Liver (tissue), 9 donors: ENCODE measurements around the gene KRTAP10-7. TPM values are rescaled to one million over a fixed set of nuclear protein-coding genes. Genes with fewer than 3 reads are reported as not detected.

Source experiments
- DNase-seq: peaks from one replicate; pipeline ENCODE4 v3.0.0-alpha.2; 2017; ENCODE audit warnings: low spot score
- H3K27ac ChIP-seq, 2 donors: one replicate each; pipeline ENCODE4 v1.7.0; 2013; ENCODE audit warnings: inconsistent platforms in 2 of 2, low read length in 2 of 2, control low read depth in 1 of 2, low read depth in 1 of 2, mild to moderate bottlenecking in 1 of 2
- H3K27me3 ChIP-seq, 4 donors: one replicate each; pipeline versions ENCODE4 v1.6.1 to v1.7.0; 2013; ENCODE audit warnings: low read length in 3 of 4, inconsistent platforms in 1 of 4, mild to moderate bottlenecking in 1 of 4, moderate library complexity in 1 of 4; ENCODE audit not compliant: control insufficient read depth in 4 of 4, insufficient read depth in 4 of 4
- H3K36me3 ChIP-seq, 4 donors: one replicate each; pipeline versions ENCODE4 v1.6.1 to v1.7.0; 2013; ENCODE audit warnings: low read length in 3 of 4, mild to moderate bottlenecking in 3 of 4, low read depth in 1 of 4, moderate library complexity in 1 of 4; ENCODE audit not compliant: control insufficient read depth in 4 of 4, insufficient read depth in 3 of 4
- H3K4me1 ChIP-seq, 4 donors: one replicate each; pipeline versions ENCODE4 v1.6.1 to v1.7.0; 2013; ENCODE audit warnings: low read length in 3 of 4, mild to moderate bottlenecking in 3 of 4, moderate library complexity in 1 of 4; ENCODE audit not compliant: control insufficient read depth in 4 of 4, insufficient read depth in 4 of 4
- H3K4me3 ChIP-seq, 3 donors: one replicate each; pipeline versions ENCODE4 v1.6.1 to v1.7.0; 2013; ENCODE audit warnings: low read length in 3 of 3, control low read depth in 1 of 3, low read depth in 1 of 3, mild to moderate bottlenecking in 1 of 3
- H3K9ac ChIP-seq, 2 donors: one replicate each; pipeline ENCODE4 v1.7.0; 2013; ENCODE audit warnings: low read length in 2 of 2, mild to moderate bottlenecking in 2 of 2, moderate library complexity in 2 of 2, control low read depth in 1 of 2, low read depth in 1 of 2
- H3K9me3 ChIP-seq, 4 donors: one replicate each; pipeline versions ENCODE4 v1.6.1 to v1.7.0; 2013; ENCODE audit warnings: low read length in 3 of 4; ENCODE audit not compliant: control insufficient read depth in 4 of 4
- EGR1 ChIP-seq, 2 donors: IDR thresholded peaks; 2 replicates each; pipeline ENCODE4 v1.6.1; 2016 to 2018; ENCODE audit warnings: antibody characterized with exemption in 2 of 2, low read depth in 2 of 2
- FOXA1 ChIP-seq: IDR thresholded peaks from 2 replicates; pipeline ENCODE4 v1.6.1; 2016; ENCODE audit warnings: antibody characterized with exemption
- FOXA2 ChIP-seq: IDR thresholded peaks from 2 replicates; pipeline ENCODE4 v1.6.1; 2016; ENCODE audit warnings: antibody characterized with exemption
- HNF4A ChIP-seq, 2 donors: conservative IDR thresholded peaks; 2 replicates each; pipeline ENCODE4 v1.6.1; 2016; ENCODE audit warnings: antibody characterized with exemption in 2 of 2, mild to moderate bottlenecking in 2 of 2
- HNF4G ChIP-seq: IDR thresholded peaks from 2 replicates; pipeline ENCODE4 v1.6.1; 2016; ENCODE audit warnings: antibody characterized with exemption
- JUND ChIP-seq, 2 donors: IDR thresholded peaks; 2 replicates each; pipeline ENCODE4 v1.6.1; 2016; ENCODE audit warnings: antibody characterized with exemption in 2 of 2
- NR2F2 ChIP-seq: IDR thresholded peaks from 2 replicates; pipeline ENCODE4 v1.6.1; 2016; ENCODE audit warnings: antibody characterized with exemption
- RAD21 ChIP-seq, 2 donors: IDR thresholded peaks; 2 replicates each; pipeline ENCODE4 v1.6.1; 2016; ENCODE audit warnings: antibody characterized with exemption in 2 of 2, mild to moderate bottlenecking in 2 of 2
- REST ChIP-seq: IDR thresholded peaks from 2 replicates; pipeline ENCODE4 v1.6.1; 2016; ENCODE audit warnings: antibody characterized with exemption, mild to moderate bottlenecking
- SP1 ChIP-seq: IDR thresholded peaks from 2 replicates; pipeline ENCODE4 v1.6.1; 2018; ENCODE audit warnings: antibody characterized with exemption, mild to moderate bottlenecking
- TAF1 ChIP-seq: conservative IDR thresholded peaks from 2 replicates; pipeline ENCODE4 v1.6.1; 2016; ENCODE audit warnings: antibody characterized with exemption, mild to moderate bottlenecking
- YY1 ChIP-seq: IDR thresholded peaks from 2 replicates; pipeline ENCODE4 v1.6.1; 2016; ENCODE audit warnings: antibody characterized with exemption, mild to moderate bottlenecking
- ZBTB33 ChIP-seq: IDR thresholded peaks from 2 replicates; pipeline ENCODE4 v1.6.1; 2016; ENCODE audit warnings: antibody characterized with exemption
- WGBS: extraction: QIAGEN DNeasy Blood & Tissue Kit; methylation state at CpG from one replicate; pipeline ENCODE4 v1.1.7; 2013; 5-methylcytosine and 5-hydroxymethylcytosine counted together
- polyA plus RNA-seq, 2 donors: library from polyadenylated mRNA; stranded (reverse) in 1 of 2; unstranded in 1 of 2; fragments of 200-250 nt in 1 of 2; fragments of >200 nt in 1 of 2; fragmentation: Nextera tagmentation in 1 of 2; extraction: Ambion mirVana in 1 of 2; gene quantifications; one replicate each; pipeline versions ENCODE4 v1.2.1 to v1.2.3, GENCODE V29; 2013 to 2015
- total RNA-seq, 2 donors: library from RNA; depleted of rRNA; stranded (reverse); fragments of >200 nt; gene quantifications; one replicate each; pipeline ENCODE4 v1.2.3, GENCODE V29; 2014
- TF ChIP-seq, protein P1 (sequence below): fragments of 150-350 bp; IDR thresholded peaks from 2 replicates; pipeline ENCODE4 v1.5.1; 2017; ENCODE audit warnings: improper control_type of control experiment, low read depth, low read length; ENCODE audit not compliant: missing input control
- TF ChIP-seq, protein P2 (sequence below): IDR thresholded peaks from 2 replicates; pipeline ENCODE4 v1.6.1; 2016; ENCODE audit warnings: antibody characterized with exemption
- TF ChIP-seq, protein P3 (sequence below): IDR thresholded peaks from 2 replicates; pipeline ENCODE4 v1.6.1; 2016; ENCODE audit warnings: antibody characterized with exemption
- donor health status: healthy.
- donor health status: healthy.
- donor health status: healthy.
- donor health status: healthy.
- donor health status: healthy.

KRTAP10-7 gene
- total and polyA plus RNA-seq, 4 donors = not detected

DNA sequence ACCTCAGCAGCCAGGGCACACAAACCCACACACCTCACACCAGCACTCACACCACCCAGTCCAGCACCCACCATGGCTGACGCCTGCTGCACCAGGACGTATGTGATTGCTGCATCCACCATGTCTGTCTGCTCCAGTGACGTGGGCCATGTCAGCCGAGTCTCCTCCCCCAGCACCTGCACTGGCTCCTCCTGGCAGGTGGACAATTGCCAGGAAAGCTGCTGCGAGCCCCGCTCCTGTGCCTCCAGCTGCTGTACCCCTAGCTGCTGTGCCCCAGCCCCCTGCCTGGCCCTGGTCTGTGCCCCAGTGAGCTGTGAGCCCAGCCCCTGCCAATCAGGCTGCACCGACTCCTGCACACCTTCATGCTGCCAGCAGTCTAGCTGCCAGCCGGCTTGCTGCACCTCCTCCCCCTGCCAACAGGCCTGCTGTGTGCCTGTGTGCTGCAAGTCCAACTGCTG lies 11.7 kb downstream of the KRTAP10-7 start, which contains the start of gene KRTAP10-8:
Gene KRTAP10-8, plus strand, starts transcription at position 51 of the 458 bp plus-strand sequence. Its CDS starts 22 bp downstream, at position 73.
- H3K36me3 ChIP-seq = no peaks in the 10 kb centered on the region
- H3K9ac ChIP-seq = no peak within 1 kb of the TSS
- H3K27me3 ChIP-seq = no peaks in the 10 kb centered on the region
- H3K9me3 ChIP-seq = peaks cover 0 to 11% (median 1%) of the 10 kb centered on the region in 4 donors
- TF ChIP-seq FOXA1 (no peak), FOXA2 (no peak), JUND (IDR thresholded peaks at IDR 0.05) (no peak), ZBTB33 (no peak), HNF4G (no peak), NR2F2 (no peak), YY1 (no peak), TAF1 (no peak), EGR1 (IDR thresholded peaks at IDR 0.05; ENCODE audit: low read depth in 2 of 2) (no peak), SP1 (no peak)
- TF ChIP-seq, protein P1, sequence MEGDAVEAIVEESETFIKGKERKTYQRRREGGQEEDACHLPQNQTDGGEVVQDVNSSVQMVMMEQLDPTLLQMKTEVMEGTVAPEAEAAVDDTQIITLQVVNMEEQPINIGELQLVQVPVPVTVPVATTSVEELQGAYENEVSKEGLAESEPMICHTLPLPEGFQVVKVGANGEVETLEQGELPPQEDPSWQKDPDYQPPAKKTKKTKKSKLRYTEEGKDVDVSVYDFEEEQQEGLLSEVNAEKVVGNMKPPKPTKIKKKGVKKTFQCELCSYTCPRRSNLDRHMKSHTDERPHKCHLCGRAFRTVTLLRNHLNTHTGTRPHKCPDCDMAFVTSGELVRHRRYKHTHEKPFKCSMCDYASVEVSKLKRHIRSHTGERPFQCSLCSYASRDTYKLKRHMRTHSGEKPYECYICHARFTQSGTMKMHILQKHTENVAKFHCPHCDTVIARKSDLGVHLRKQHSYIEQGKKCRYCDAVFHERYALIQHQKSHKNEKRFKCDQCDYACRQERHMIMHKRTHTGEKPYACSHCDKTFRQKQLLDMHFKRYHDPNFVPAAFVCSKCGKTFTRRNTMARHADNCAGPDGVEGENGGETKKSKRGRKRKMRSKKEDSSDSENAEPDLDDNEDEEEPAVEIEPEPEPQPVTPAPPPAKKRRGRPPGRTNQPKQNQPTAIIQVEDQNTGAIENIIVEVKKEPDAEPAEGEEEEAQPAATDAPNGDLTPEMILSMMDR = no peak
- no peaks in the 10 kb centered on the region for H3K4me1 ChIP-seq
- no peak for DNase-seq
- 88% methylated on average over 8 of the region's 8 CpGs for WGBS
- H3K4me3 ChIP-seq = no peak within 1 kb of the TSS
- H3K27ac ChIP-seq = no peak within 1 kb of the TSS

DNA sequence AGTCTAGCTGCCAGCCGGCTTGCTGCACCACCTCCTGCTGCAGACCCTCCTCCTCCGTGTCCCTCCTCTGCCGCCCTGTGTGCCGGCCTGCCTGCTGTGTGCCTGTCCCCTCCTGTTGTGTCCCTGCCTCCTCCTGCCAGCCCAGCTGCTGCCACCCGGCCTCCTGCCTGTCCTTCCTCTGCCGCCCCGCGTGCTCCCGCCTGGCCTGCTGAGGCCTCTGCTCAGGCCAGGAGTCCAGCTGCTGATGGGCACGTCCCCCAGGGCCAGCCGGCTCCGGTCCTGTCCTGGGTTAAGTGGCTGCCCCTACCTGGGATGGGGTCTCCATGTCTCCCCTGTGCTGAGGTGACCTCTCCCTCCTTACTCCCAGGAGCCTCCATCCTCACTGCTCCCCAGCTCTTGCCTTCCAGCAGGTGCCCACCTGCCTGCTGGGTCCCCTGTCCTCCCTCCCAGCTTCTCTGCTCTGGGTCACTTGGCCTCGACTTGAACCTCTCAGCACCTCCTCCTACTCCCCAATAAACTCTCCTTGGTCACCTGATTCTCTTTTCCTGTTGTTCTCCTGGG lies 12.4 kb downstream of the KRTAP10-7 start:
- no peak overlapping the region for H3K27ac ChIP-seq
- peaks cover 0 to 11% (median 1%) of the 10 kb centered on the region in 4 donors for H3K9me3 ChIP-seq
- no peak for DNase-seq
- no peaks in the 10 kb centered on the region for H3K4me1 ChIP-seq
- H3K36me3 ChIP-seq = no peaks in the 10 kb centered on the region
- TF ChIP-seq TAF1 = no peak
- no peak for TF ChIP-seq EGR1 (IDR thresholded peaks at IDR 0.05; ENCODE audit: low read depth in 2 of 2)
- no peak for TF ChIP-seq YY1
- TF ChIP-seq SP1 = no peak
- no peak for TF ChIP-seq HNF4A (conservative IDR thresholded peaks at IDR 0.05)
- TF ChIP-seq FOXA2 = no peak
- TF ChIP-seq, protein P2, sequence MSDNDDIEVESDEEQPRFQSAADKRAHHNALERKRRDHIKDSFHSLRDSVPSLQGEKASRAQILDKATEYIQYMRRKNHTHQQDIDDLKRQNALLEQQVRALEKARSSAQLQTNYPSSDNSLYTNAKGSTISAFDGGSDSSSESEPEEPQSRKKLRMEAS = no peak
- TF ChIP-seq, protein P3, sequence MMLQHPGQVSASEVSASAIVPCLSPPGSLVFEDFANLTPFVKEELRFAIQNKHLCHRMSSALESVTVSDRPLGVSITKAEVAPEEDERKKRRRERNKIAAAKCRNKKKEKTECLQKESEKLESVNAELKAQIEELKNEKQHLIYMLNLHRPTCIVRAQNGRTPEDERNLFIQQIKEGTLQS = no peak
- no peak for TF ChIP-seq REST
- no peak for TF ChIP-seq RAD21 (IDR thresholded peaks at IDR 0.05)
- H3K27me3 ChIP-seq = no peaks in the 10 kb centered on the region
- no peak overlapping the region for H3K4me3 ChIP-seq
- H3K9ac ChIP-seq = no peak overlapping the region
- 87% methylated on average over 13 of the region's 13 CpGs for WGBS
